Measurements from ENCODE around the gene RPLP1.

- TF ChIP-seq CTCF (tag by site-specific recombination; IDR thresholded peaks at IDR 0.05) (peak; percentile 81), PATZ1 (tag by site-specific recombination; IDR thresholded peaks at IDR 0.05) (no peak; the same call in 1 of the 2 replicates)
These were observed 25.7 kb downstream of the RPLP1 start for GRCh38 chr15:69478259-69478781.

Measured in HEK293 (cell line).